IMR-90 (cell line): ENCODE measurements around the gene WNK1. TPM values are rescaled to one million over a fixed set of nuclear protein-coding genes. Genes with fewer than 3 reads are reported as not detected.

Source experiments
- ATAC-seq: fragments of 200-7000 bp; cut with Tn5 transposase; 2 replicates; pipeline ENCODE4 v1.9.1; 2020; ENCODE audit warnings: low read depth, mild to moderate bottlenecking, moderate library complexity
- BruUV-seq: library from RNA; stranded (reverse); fragments of 400-500 nt; replicated peaks from 2 replicates; lab custom pipeline; 2021; lab: Mats Ljungman, UMichigan
- CTCF ChIA-PET: fragments of 300-600 bp; formaldehyde crosslinking; extraction: SDS; loops from one replicate; lab custom pipeline; 2021; ENCODE audit warnings: antibody characterized with exemption; lab: Yijun Ruan, JAX
- POLR2A ChIA-PET: fragments of 300-600 bp; sonication (Branson Sonifier 250); formaldehyde crosslinking; loops from one replicate; lab custom pipeline; 2022; ENCODE audit warnings: antibody characterized with exemption; ENCODE audit not compliant: unreplicated experiment; lab: Charles Lee
- DNase-seq: peaks from one replicate; pipeline ENCODE4 v3.0.0; 2013
- H2AFZ ChIP-seq: replicated peaks from 2 replicates; pipeline ENCODE3; 2013; ENCODE audit warnings: low read length, mild to moderate bottlenecking; ENCODE audit not compliant: poor library complexity
- H2AK5ac ChIP-seq: 2 replicates; pipeline ENCODE4 v1.6.1; 2013; ENCODE audit warnings: low read depth, low read length, inconsistent platforms
- H2AK9ac ChIP-seq: replicated peaks from 2 replicates; pipeline ENCODE3; 2013; ENCODE audit warnings: mild to moderate bottlenecking, low read depth, low read length, moderate library complexity; ENCODE audit not compliant: poor library complexity
- H2BK120ac ChIP-seq: 2 replicates; pipeline ENCODE4 v1.6.1; 2013; ENCODE audit warnings: low read depth, low read length, inconsistent platforms
- H2BK15ac ChIP-seq: 3 replicates; pipeline ENCODE4 v1.6.1; 2013; ENCODE audit warnings: low read depth, low read length, inconsistent platforms
- H2BK20ac ChIP-seq: 2 replicates; pipeline ENCODE4 v1.6.1; 2013; ENCODE audit warnings: low read depth, mild to moderate bottlenecking, inconsistent platforms, low read length, moderate library complexity
- H2BK5ac ChIP-seq: 2 replicates; pipeline ENCODE4 v1.6.1; 2013; ENCODE audit warnings: mild to moderate bottlenecking, low read depth, low read length, inconsistent platforms; ENCODE audit not compliant: poor library complexity, severe bottlenecking
- H3K14ac ChIP-seq: replicated peaks from 2 replicates; pipeline ENCODE4 v1.6.1; 2013; ENCODE audit warnings: low read depth, low read length, inconsistent platforms
- H3K18ac ChIP-seq: 2 replicates; pipeline ENCODE4 v1.6.1; 2013; ENCODE audit warnings: low read depth, low read length, control low read depth
- H3K23ac ChIP-seq: 2 replicates; pipeline ENCODE4 v1.6.1; 2013; ENCODE audit warnings: low read depth, low read length, inconsistent platforms
- H3K27ac ChIP-seq: 2 replicates; pipeline ENCODE4 v1.5.1; 2013; ENCODE audit warnings: mild to moderate bottlenecking, control low read depth, low read length; ENCODE audit not compliant: insufficient read depth
- H3K27me3 ChIP-seq: 2 replicates; pipeline ENCODE4 v1.6.1; 2013; ENCODE audit warnings: low read length; ENCODE audit not compliant: control insufficient read depth, insufficient read depth
- H3K36me3 ChIP-seq: 2 replicates; pipeline ENCODE4 v1.6.1; 2013; ENCODE audit warnings: low read length, mixed read lengths; ENCODE audit not compliant: control insufficient read depth, insufficient read depth
- H3K4ac ChIP-seq: 2 replicates; pipeline ENCODE4 v1.6.1; 2013; ENCODE audit warnings: low read depth, low read length, inconsistent platforms
- H3K4me1 ChIP-seq: 2 replicates; pipeline ENCODE4 v1.6.1; 2013; ENCODE audit warnings: low read length, mixed read lengths; ENCODE audit not compliant: control insufficient read depth, insufficient read depth
- H3K4me2 ChIP-seq: 2 replicates; pipeline ENCODE4 v1.6.1; 2013; ENCODE audit warnings: low read depth, mild to moderate bottlenecking, control low read depth, low read length, moderate library complexity
- H3K4me3 ChIP-seq: 2 replicates; pipeline ENCODE4 v1.5.1; 2013; ENCODE audit warnings: low read depth, mild to moderate bottlenecking, control low read depth, low read length, moderate library complexity; ENCODE audit not compliant: insufficient read depth
- H3K56ac ChIP-seq: 2 replicates; pipeline ENCODE4 v1.6.1; 2013; ENCODE audit warnings: low read length, inconsistent platforms; ENCODE audit not compliant: insufficient read depth; ENCODE audit errors: extremely low read depth
- H3K79me1 ChIP-seq, 2 experiments: 2 replicates each; pipeline ENCODE4 v1.6.1; 2013; ENCODE audit warnings: low read length in 2 of 2, inconsistent platforms in 1 of 2, low read depth in 1 of 2
- H3K9ac ChIP-seq: 2 replicates; pipeline ENCODE4 v1.6.1; 2013; ENCODE audit warnings: low read depth, low read length, control low read depth
- H3K9me1 ChIP-seq: 2 replicates; pipeline ENCODE4 v1.6.1; 2013; ENCODE audit warnings: low read length, inconsistent platforms; ENCODE audit not compliant: insufficient read depth
- H3K9me3 ChIP-seq: 2 replicates; pipeline ENCODE4 v1.6.1; 2013; ENCODE audit warnings: low read length; ENCODE audit not compliant: control insufficient read depth, insufficient read depth
- H4K20me1 ChIP-seq: 2 replicates; pipeline ENCODE4 v1.6.1; 2013; ENCODE audit warnings: low read length, inconsistent platforms; ENCODE audit not compliant: insufficient read depth
- H4K5ac ChIP-seq: 2 replicates; pipeline ENCODE4 v1.6.1; 2013; ENCODE audit warnings: mild to moderate bottlenecking, low read depth, low read length, control low read depth
- H4K8ac ChIP-seq, 2 experiments: 2 replicates each; pipeline ENCODE4 v1.6.1; 2013; ENCODE audit warnings: low read depth in 2 of 2, low read length in 2 of 2, control low read depth in 1 of 2, inconsistent platforms in 1 of 2
- H4K91ac ChIP-seq: 2 replicates; pipeline ENCODE4 v1.6.1; 2013; ENCODE audit warnings: low read depth, low read length, inconsistent platforms; ENCODE audit not compliant: insufficient read depth
- WGBS, 2 experiments: methylation state at CpG; one replicate each; pipeline versions ENCODE4 v1.1.5 to v1.1.7; 2013; ENCODE audit warnings: missing lambda C conversion rate in 2 of 2; ENCODE audit not compliant: insufficient read length in 1 of 2; ENCODE audit errors: extremely low coverage in 2 of 2; 5-methylcytosine and 5-hydroxymethylcytosine counted together
- dilution Hi-C: fragments of 300-500 bp; cut with HindIII; formaldehyde crosslinking; loops from one replicate; pipeline ENCODE4 v1.14.3; 2018; ENCODE audit warnings: low sequenced_read_pairs; ENCODE audit not compliant: unreplicated experiment
- in situ Hi-C: fragments of 300-500 bp; cut with MboI; formaldehyde crosslinking; loops from 3 replicates; pipeline ENCODE4 v1.14.3; 2019; ENCODE audit warnings: low sequenced_read_pairs, inconsistent platforms, mixed read lengths
- intact Hi-C: fragments of 100-400 bp; cut with micrococcal nuclease; formaldehyde crosslinking; loops from 2 replicates; pipeline ENCODE4 v1.10.0; 2022
- polyA plus RNA-seq, 3 experiments: library from polyadenylated mRNA; depleted of rRNA; stranded (reverse); fragments of >200 nt; gene quantifications; 2 replicates each; pipeline ENCODE4 v1.2.3, GENCODE V29; 2012; ENCODE audit warnings: low replicate concordance in 1 of 3
- total RNA-seq: library from RNA; depleted of rRNA; stranded (reverse); fragments of >200 nt; gene quantifications from 2 replicates; pipeline ENCODE4 v1.2.3, GENCODE V29; 2012
- TF ChIP-seq, protein P1 (sequence below): fragments of 150-350 bp; IDR thresholded peaks from 2 replicates; pipeline ENCODE4 v1.6.1; 2016; ENCODE audit warnings: low read depth, mild to moderate bottlenecking, low read length, moderate library complexity, borderline replicate concordance

Gene WNK1
- total and polyA plus RNA-seq, 2 of the 4 experiments (the other 2 are of a cell fraction): 36.9 to 42.8 TPM

DNA sequence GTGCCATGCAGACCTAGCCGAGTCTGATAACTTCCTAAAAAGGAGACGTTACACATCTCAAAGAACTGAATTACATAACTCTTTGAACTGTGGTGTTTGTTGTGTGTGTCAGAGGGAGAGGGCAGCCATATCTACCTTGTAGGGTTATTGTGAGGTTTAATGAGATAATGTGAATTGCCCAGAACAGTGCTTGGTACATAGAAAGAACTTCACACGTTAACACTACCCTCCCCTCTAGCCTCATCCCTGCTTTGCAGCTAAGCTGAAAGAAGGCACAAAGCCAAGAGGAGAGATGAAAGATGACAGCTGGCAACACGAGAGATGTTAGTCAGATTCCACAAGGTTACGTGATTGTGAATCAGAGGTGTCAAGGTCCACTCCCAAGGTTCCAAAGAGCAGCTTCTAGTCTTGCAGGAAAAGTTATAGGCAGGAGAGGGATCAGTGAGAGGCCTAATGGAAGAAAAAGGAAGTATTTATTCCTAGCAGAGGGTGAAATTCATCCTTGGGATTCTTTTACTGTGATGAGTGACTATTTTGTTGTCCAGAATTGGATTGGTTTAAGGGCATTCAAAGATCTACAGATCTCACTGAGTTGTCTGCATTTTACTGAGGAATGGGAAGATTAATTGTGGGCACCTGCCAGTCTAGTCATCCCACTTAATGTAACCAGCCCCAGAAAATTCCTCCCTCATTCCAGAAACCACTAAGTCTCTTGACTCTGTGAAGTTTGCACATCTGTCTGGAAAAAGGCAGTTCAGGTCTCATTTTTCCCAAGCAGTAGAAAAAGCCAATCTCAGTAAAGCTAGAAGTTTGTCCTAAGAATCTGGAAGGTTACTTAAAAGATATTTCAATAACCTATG is 25.9 kb upstream of the WNK1 start:
- no TSS peak for BruUV-seq
- dilution Hi-C loops (no loop called here), intact Hi-C loops (loop anchor here (10.0 kb wide), 1 partner anchor 62 kb away; the partner anchor contains the start of gene NINJ2), in situ Hi-C loops (no loop called here)
- no peaks in the 10 kb centered on the region for H3K79me1 ChIP-seq
- H2BK5ac ChIP-seq: no peak overlapping the region
- H3K27ac ChIP-seq: no peak overlapping the region
- H4K5ac ChIP-seq: no peak overlapping the region
- POLR2A ChIA-PET: no interaction called here
- no peak overlapping the region for H3K14ac ChIP-seq
- no peak overlapping the region for H2BK120ac ChIP-seq
- no peak overlapping the region for H2AK5ac ChIP-seq
- H3K9me1 ChIP-seq: no peaks in the 10 kb centered on the region
- H2AFZ ChIP-seq: no peak overlapping the region
- no peaks in the 10 kb centered on the region for H4K20me1 ChIP-seq
- H2BK15ac ChIP-seq: no peak overlapping the region
- H3K36me3 ChIP-seq: no peaks in the 10 kb centered on the region
- DNase-seq: peak; percentile 39
- H3K9ac ChIP-seq: no peak overlapping the region
- ATAC-seq: no peak; the same call in 1 of the 2 replicates
- H3K56ac ChIP-seq: no peak overlapping the region
- peaks cover 1% of the 10 kb centered on the region for H3K27me3 ChIP-seq
- H3K4me2 ChIP-seq: no peak overlapping the region
- H3K4me3 ChIP-seq: no peak overlapping the region
- no peaks in the 10 kb centered on the region for H3K4me1 ChIP-seq
- no peak overlapping the region for H4K8ac ChIP-seq
- H2BK20ac ChIP-seq: no peak overlapping the region
- 9% methylated on average over 2 of the region's 5 CpGs; no CpG with 5 or more reads in 1 of the 2 experiments for WGBS, 2 experiments
- H3K23ac ChIP-seq: no peak overlapping the region
- no peaks in the 10 kb centered on the region for H3K9me3 ChIP-seq
- H2AK9ac ChIP-seq: no peak overlapping the region
- no peak overlapping the region for H4K91ac ChIP-seq
- CTCF ChIA-PET: interaction anchor here (0.5 to 2.1 kb wide), 2 partner anchors 25 to 346 kb away, joined by 3 to 8 read pairs; no protein-coding TSS in a partner anchor
- no peak overlapping the region for H3K4ac ChIP-seq
- no peak overlapping the region for H3K18ac ChIP-seq
- TF ChIP-seq, protein P1, sequence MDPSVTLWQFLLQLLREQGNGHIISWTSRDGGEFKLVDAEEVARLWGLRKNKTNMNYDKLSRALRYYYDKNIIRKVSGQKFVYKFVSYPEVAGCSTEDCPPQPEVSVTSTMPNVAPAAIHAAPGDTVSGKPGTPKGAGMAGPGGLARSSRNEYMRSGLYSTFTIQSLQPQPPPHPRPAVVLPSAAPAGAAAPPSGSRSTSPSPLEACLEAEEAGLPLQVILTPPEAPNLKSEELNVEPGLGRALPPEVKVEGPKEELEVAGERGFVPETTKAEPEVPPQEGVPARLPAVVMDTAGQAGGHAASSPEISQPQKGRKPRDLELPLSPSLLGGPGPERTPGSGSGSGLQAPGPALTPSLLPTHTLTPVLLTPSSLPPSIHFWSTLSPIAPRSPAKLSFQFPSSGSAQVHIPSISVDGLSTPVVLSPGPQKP: no peak
